Progenitor cell of endocrine pancreas (in vitro differentiated cells): ENCODE data around the gene DES. TPM values are rescaled to one million over a fixed set of nuclear protein-coding genes. Genes with fewer than 3 reads are reported as not detected.

Experiments
- DNase-seq: peaks from one replicate; pipeline ENCODE4 v3.0.0; 2021; ENCODE audit warnings: low spot score; ENCODE audit not compliant: unreplicated experiment
- H3K27ac Mint-ChIP-seq: 2 replicates; pipeline ENCODE4 v1.8.0; 2021; ENCODE audit warnings: mild to moderate bottlenecking, moderate library complexity, mixed read lengths
- H3K27me3 Mint-ChIP-seq: 2 replicates; pipeline ENCODE4 v1.8.0; 2021; ENCODE audit warnings: mixed read lengths
- H3K36me3 Mint-ChIP-seq: 2 replicates; pipeline ENCODE4 v1.8.0; 2022; ENCODE audit warnings: mixed read lengths; ENCODE audit not compliant: insufficient read depth
- H3K4me1 Mint-ChIP-seq: 2 replicates; pipeline ENCODE4 v1.8.0; 2021; ENCODE audit warnings: low read depth, mixed read lengths
- H3K4me3 Mint-ChIP-seq: 2 replicates; pipeline ENCODE4 v1.8.0; 2021; ENCODE audit warnings: low read depth, mild to moderate bottlenecking, moderate library complexity, mixed read lengths
- H3K9me3 Mint-ChIP-seq: 2 replicates; pipeline ENCODE4 v1.8.0; 2021; ENCODE audit warnings: low read depth, mixed read lengths
- total RNA-seq: library from RNA; stranded (reverse); gene quantifications from 2 replicates; pipeline ENCODE4 v1.2.1, GENCODE V29; 2021
- TF ChIP-seq, protein P1 (sequence below): fragments of 200-600 bp; sonication (generic); IDR thresholded peaks from one replicate; pipeline ENCODE4 v1.5.0; 2021; ENCODE audit warnings: antibody characterized with exemption, mild to moderate bottlenecking; ENCODE audit not compliant: unreplicated experiment

DES gene
- total RNA-seq, 1 donor from 2014 or later: not detected

DNA sequence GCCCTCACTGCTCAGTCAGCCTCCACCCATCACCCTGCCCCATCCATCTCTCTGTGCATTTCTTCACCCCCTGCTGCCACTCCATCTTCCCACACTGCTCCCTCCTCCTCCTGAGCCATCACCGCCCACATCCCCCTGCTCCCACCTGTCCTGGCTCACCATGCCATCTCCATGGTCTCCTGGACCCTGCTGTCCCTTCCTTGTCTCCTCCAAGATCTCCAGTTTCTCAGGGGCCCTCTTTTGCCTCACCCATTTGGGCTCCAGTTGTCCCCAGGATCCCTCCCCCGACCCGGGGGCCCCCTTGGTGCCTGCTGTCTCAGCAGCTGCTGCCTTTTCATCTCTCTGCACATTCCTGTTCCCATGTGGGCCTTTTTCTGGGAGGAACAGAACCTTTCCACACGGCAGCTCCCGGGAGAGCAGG, 27.1 kb downstream of the DES start:
- no peak overlapping the region for H3K27ac Mint-ChIP-seq
- H3K36me3 Mint-ChIP-seq: peaks cover 1% of the 10 kb centered on the region
- H3K9me3 Mint-ChIP-seq: no peaks in the 10 kb centered on the region
- peaks cover 10% of the 10 kb centered on the region for H3K4me1 Mint-ChIP-seq
- TF ChIP-seq, protein P1, sequence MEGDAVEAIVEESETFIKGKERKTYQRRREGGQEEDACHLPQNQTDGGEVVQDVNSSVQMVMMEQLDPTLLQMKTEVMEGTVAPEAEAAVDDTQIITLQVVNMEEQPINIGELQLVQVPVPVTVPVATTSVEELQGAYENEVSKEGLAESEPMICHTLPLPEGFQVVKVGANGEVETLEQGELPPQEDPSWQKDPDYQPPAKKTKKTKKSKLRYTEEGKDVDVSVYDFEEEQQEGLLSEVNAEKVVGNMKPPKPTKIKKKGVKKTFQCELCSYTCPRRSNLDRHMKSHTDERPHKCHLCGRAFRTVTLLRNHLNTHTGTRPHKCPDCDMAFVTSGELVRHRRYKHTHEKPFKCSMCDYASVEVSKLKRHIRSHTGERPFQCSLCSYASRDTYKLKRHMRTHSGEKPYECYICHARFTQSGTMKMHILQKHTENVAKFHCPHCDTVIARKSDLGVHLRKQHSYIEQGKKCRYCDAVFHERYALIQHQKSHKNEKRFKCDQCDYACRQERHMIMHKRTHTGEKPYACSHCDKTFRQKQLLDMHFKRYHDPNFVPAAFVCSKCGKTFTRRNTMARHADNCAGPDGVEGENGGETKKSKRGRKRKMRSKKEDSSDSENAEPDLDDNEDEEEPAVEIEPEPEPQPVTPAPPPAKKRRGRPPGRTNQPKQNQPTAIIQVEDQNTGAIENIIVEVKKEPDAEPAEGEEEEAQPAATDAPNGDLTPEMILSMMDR: no peak
- peaks cover 67% of the 10 kb centered on the region for H3K27me3 Mint-ChIP-seq
- DNase-seq: no peak
- no peak overlapping the region for H3K4me3 Mint-ChIP-seq

DNA sequence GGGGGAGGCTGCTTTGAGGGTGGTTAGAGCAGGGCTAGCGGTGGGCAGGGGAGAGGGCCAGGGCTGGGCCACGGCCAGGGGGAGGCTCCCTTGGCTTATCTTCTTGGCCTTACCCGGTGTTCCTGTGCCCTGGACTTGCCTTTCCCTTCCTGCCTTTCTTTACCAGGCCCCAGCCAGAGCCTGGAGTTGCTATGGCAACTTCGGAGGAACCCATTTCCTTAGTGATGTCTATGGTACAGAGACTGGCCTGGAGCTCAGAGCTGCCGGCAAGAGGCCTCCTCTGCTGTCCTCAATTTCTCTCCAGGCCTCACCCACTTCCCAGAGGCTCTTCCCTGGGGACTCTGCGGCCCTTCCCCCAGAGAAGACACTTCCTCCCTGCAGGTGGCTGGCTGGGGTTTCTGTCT, 27.9 kb downstream of the DES start:
- peaks cover 7% of the 10 kb centered on the region for H3K4me1 Mint-ChIP-seq
- H3K27ac Mint-ChIP-seq: no peak overlapping the region
- H3K36me3 Mint-ChIP-seq: peaks cover 1% of the 10 kb centered on the region
- no peak for DNase-seq
- H3K9me3 Mint-ChIP-seq: no peaks in the 10 kb centered on the region
- TF ChIP-seq, protein P1: no peak
- H3K4me3 Mint-ChIP-seq: no peak overlapping the region
- H3K27me3 Mint-ChIP-seq: peaks cover 69% of the 10 kb centered on the region

DNA sequence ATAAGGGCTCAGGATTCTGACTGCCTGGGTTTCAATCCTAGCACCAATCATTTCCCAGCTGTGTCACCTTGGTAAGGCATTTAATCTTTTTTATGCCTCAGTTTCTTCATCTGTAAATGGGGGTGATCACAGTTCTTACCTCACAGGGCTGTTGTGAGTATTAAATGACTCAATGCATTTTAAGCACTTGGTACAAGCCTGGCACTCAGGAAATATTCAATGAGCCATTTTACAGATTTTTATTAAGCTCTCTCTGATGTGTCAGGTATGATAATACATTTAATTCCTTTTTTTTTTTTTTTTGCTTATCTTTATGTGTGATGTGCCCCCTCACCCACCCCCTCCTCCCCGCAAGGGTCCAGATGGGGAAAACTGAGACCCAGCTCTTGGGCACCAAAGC, 28.5 kb downstream of the DES start:
- Mint-ChIP-seq H3K27me3 (peaks cover 69% of the 10 kb centered on the region), H3K4me3 (no peak overlapping the region), H3K27ac (no peak overlapping the region), H3K9me3 (no peaks in the 10 kb centered on the region), H3K4me1 (peaks cover 2% of the 10 kb centered on the region), H3K36me3 (peaks cover 1% of the 10 kb centered on the region)
- TF ChIP-seq, protein P1: no peak
- DNase-seq: no peak

DNA sequence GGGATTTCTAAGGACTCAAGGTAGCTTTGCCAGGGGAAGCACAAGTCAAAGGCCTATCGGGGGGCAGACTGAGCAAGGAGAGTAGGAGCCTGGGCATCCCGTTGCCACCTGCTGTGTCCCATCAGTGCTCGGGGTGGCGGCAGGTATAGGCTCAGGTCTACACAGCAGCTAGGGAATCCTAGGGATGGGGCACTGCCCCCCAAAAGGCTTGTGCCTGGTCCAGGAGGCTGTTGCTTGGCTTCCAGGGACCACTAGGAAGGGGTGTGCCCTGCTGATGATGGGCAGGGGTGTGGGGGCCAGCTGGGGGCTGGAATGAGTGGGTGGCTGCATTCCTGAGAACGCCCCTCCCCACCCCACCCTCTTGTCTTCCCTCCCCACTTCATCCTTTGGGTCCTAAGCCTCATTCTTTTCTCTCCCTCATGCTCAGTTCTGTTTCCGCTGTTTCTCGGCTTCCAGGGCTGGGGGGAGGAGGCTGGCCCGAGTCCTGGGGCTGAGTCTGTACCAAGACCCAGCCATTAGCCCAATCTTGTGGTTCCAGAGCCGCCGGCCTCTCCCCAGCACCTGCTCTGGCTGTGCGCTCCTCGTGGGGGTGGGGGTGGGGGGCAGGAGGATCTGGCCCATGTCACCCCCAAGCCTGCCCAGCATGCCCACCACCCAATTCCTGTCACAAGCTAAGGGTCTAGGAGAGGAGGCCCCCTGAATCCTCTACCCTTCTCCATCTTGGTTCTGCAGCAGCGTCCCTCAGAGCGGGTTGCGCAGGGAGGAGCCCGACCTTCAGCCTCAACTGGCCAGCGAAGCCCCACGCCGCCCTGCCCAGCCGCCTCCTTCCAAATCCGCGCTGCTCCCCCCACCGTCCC, 29.3 kb downstream of the DES start:
- H3K4me1 Mint-ChIP-seq: peaks cover 2% of the 10 kb centered on the region
- DNase-seq: no peak
- no peak overlapping the region for H3K4me3 Mint-ChIP-seq
- H3K36me3 Mint-ChIP-seq: peaks cover 1% of the 10 kb centered on the region
- peaks cover 75% of the 10 kb centered on the region for H3K27me3 Mint-ChIP-seq
- no peaks in the 10 kb centered on the region for H3K9me3 Mint-ChIP-seq
- no peak overlapping the region for H3K27ac Mint-ChIP-seq
- TF ChIP-seq, protein P1: no peak

DNA sequence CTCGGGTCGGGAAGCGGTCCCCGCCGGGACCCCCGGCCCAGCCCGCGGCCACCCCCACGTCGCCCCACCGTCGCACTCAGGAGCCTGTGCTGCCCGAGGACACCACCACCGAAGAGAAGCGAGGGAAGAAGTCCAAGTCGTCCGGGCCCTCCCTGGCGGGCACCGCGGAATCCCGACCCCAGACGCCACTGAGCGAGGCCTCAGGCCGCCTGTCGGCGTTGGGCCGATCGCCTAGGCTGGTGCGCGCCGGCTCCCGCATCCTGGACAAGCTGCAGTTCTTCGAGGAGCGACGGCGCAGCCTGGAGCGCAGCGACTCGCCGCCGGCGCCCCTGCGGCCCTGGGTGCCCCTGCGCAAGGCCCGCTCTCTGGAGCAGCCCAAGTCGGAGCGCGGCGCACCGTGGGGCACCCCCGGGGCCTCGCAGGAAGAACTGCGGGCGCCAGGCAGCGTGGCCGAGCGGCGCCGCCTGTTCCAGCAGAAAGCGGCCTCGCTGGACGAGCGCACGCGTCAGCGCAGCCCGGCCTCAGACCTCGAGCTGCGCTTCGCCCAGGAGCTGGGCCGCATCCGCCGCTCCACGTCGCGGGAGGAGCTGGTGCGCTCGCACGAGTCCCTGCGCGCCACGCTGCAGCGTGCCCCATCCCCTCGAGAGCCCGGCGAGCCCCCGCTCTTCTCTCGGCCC, 30.1 kb downstream of the DES start:
- Mint-ChIP-seq H3K4me1 (no peaks in the 10 kb centered on the region), H3K27ac (no peak overlapping the region), H3K9me3 (no peaks in the 10 kb centered on the region), H3K27me3 (peaks cover 75% of the 10 kb centered on the region), H3K4me3 (no peak overlapping the region), H3K36me3 (peaks cover 1% of the 10 kb centered on the region)
- no peak for DNase-seq
- TF ChIP-seq, protein P1: no peak
